ENCODE results near the gene CLDN5. TPM values are rescaled to one million over a fixed set of nuclear protein-coding genes. Genes with fewer than 3 reads are reported as not detected.
A peak's percentile ranks its signal among the peaks of the same experiment; 100 is the strongest.

The CLDN5 gene
- total RNA-seq, 2 donors from 2014 or later: 0.20 to 0.66 TPM

- Mint-ChIP-seq H3K27me3 (ENCODE audit: insufficient read depth) (no peaks in the 10 kb centered on the region), H3K4me1 (peaks cover 6% of the 10 kb centered on the region), H3K27ac (peak overlapping the region; percentile 74), H3K9me3 (peaks cover 3% of the 10 kb centered on the region), H3K4me3 (no peak overlapping the region), H3K36me3 (ENCODE audit: low read depth) (peaks cover 2% of the 10 kb centered on the region)
- no peaks in the 10 kb centered on the region for H3K9me3 ChIP-seq (ENCODE audit: control insufficient read depth, low read length)
- no peak for DNase-seq
- TF ChIP-seq CTCF (conservative IDR thresholded peaks at IDR 0.05): no peak
- no peaks in the 10 kb centered on the region for H3K4me1 ChIP-seq (ENCODE audit: control insufficient read depth, insufficient read depth, low read length)
- H3K9ac ChIP-seq (ENCODE audit: extremely low read depth, low read length, poor library complexity, severe bottlenecking): no peak overlapping the region
- no peak overlapping the region for H3K27ac ChIP-seq (ENCODE audit: low read depth, low read length)
- H3K4me3 ChIP-seq (ENCODE audit: low read length): no peak overlapping the region
- whole genome bisulfite sequencing, 2 experiments (ENCODE audit: insufficient coverage in 1 of 2, insufficient read length in 1 of 2): 92 to 97% methylated on average over 5 to 6 of the region's 6 CpGs
- no peaks in the 10 kb centered on the region for H3K36me3 ChIP-seq (ENCODE audit: control insufficient read depth, insufficient read depth, low read length)
- H3K27me3 ChIP-seq (ENCODE audit: control insufficient read depth, insufficient read depth, low read length, poor library complexity, severe bottlenecking): no peaks in the 10 kb centered on the region
Measured at GRCh38 chr22:19555651-19556050, 31.4 kb upstream of the CLDN5 start.

GRCh38 chr22:19554834-19555404 lies 30.7 kb upstream of the CLDN5 start:
- H3K27ac Mint-ChIP-seq: peak overlapping the region; percentile 90
- peaks cover 3% of the 10 kb centered on the region for H3K9me3 Mint-ChIP-seq
- peaks cover 6% of the 10 kb centered on the region for H3K4me1 Mint-ChIP-seq
- no peaks in the 10 kb centered on the region for H3K9me3 ChIP-seq (ENCODE audit: control insufficient read depth, low read length)
- no peaks in the 10 kb centered on the region for H3K36me3 ChIP-seq (ENCODE audit: control insufficient read depth, insufficient read depth, low read length)
- WGBS, 2 experiments (ENCODE audit: insufficient coverage in 1 of 2, insufficient read length in 1 of 2): 80 to 84% methylated on average over 8 to 11 of the region's 12 CpGs
- H3K36me3 Mint-ChIP-seq (ENCODE audit: low read depth): peaks cover 2% of the 10 kb centered on the region
- H3K27me3 Mint-ChIP-seq (ENCODE audit: insufficient read depth): no peaks in the 10 kb centered on the region
- no peaks in the 10 kb centered on the region for H3K27me3 ChIP-seq (ENCODE audit: control insufficient read depth, insufficient read depth, low read length, poor library complexity, severe bottlenecking)
- no peak overlapping the region for H3K9ac ChIP-seq (ENCODE audit: extremely low read depth, low read length, poor library complexity, severe bottlenecking)
- H3K4me1 ChIP-seq (ENCODE audit: control insufficient read depth, insufficient read depth, low read length): no peaks in the 10 kb centered on the region
- no peak overlapping the region for H3K4me3 Mint-ChIP-seq
- H3K27ac ChIP-seq (ENCODE audit: low read depth, low read length): no peak overlapping the region
- no peak overlapping the region for H3K4me3 ChIP-seq (ENCODE audit: low read length)
- DNase-seq: peak; percentile 91
- TF ChIP-seq CTCF (conservative IDR thresholded peaks at IDR 0.05): peak; percentile 72

GRCh38 chr22:19553201-19553600 lies 29.0 kb upstream of the CLDN5 start:
- H3K27me3 ChIP-seq (ENCODE audit: control insufficient read depth, insufficient read depth, low read length, poor library complexity, severe bottlenecking): no peaks in the 10 kb centered on the region
- H3K9me3 ChIP-seq (ENCODE audit: control insufficient read depth, low read length): no peaks in the 10 kb centered on the region
- no peaks in the 10 kb centered on the region for H3K36me3 ChIP-seq (ENCODE audit: control insufficient read depth, insufficient read depth, low read length)
- Mint-ChIP-seq H3K4me3 (no peak overlapping the region), H3K9me3 (peaks cover 3% of the 10 kb centered on the region), H3K4me1 (peaks cover 6% of the 10 kb centered on the region), H3K27me3 (ENCODE audit: insufficient read depth) (no peaks in the 10 kb centered on the region), H3K36me3 (ENCODE audit: low read depth) (peaks cover 2% of the 10 kb centered on the region), H3K27ac (no peak overlapping the region)
- H3K4me3 ChIP-seq (ENCODE audit: low read length): no peak overlapping the region
- no peak for TF ChIP-seq CTCF (conservative IDR thresholded peaks at IDR 0.05)
- H3K4me1 ChIP-seq (ENCODE audit: control insufficient read depth, insufficient read depth, low read length): no peaks in the 10 kb centered on the region
- H3K27ac ChIP-seq (ENCODE audit: low read depth, low read length): no peak overlapping the region
- no peak for DNase-seq
- no peak overlapping the region for H3K9ac ChIP-seq (ENCODE audit: extremely low read depth, low read length, poor library complexity, severe bottlenecking)
- 67 to 81% methylated on average over 1 to 2 of the region's 2 CpGs for WGBS, 2 experiments (ENCODE audit: insufficient coverage in 1 of 2, insufficient read length in 1 of 2)

All from endodermal cell (in vitro differentiated cells).